HG02970 (cell line): Measurements from ENCODE around the gene MRGPRX4.
"Not testable (repeated sequence)": the region's sequence is repeated elsewhere in the genome, so short reads cannot be mapped to it uniquely, and the experiment has no call there.

Source experiments
- ATAC-seq: cut with Tn5 transposase; IDR thresholded peaks from one replicate; pipeline ENCODE4 v1.9.1; 2021; ENCODE audit warnings: mild to moderate bottlenecking, moderate library complexity, moderate number of reproducible peaks; ENCODE audit not compliant: unreplicated experiment, low FRiP score

MRGPRX4 gene

DNA sequence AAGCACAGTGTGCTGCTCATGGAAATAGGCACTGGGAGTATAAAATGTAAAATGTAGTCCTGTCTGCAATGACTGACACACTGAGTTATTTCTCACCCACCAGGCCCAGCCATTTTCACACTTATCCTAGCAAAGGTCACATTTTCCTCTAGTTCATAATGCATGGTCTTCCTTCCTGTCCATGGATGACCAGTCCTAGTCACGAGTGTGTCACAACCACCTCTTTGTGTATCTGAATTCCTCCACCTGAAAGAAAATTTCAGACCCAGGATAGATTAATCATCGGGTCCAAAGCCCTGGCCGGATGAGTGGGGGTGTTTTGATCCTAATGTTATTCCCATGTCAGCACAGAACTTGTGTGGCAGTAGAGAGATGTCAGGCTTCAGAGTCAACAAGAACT, at the start of gene MRGPRX4:
Gene MRGPRX4 (plus strand): TSS at position 172 of the 400 bp plus-strand sequence. CDS start 420 bp downstream, outside the sequence.
- no peak for ATAC-seq

DNA sequence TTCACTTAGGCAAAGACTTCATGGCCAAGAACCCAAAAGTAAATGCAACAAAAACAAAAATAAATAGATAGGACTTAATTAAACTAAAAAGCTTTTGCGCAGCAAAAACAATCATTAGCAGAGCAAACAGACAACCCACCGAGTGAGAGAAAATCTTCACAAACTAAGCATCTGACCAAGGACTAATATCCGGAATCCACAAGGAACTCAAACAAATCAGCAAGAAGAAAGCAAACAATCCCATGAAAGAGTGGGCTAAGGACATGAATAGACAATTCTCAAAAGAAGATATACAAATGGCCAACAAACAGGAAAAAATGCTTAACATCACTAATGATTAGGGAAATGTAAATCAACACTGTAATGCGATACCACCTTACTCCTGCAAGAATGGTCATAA, 41.5 kb upstream of the MRGPRX4 start:
- ATAC-seq: not testable (repeated sequence)

DNA sequence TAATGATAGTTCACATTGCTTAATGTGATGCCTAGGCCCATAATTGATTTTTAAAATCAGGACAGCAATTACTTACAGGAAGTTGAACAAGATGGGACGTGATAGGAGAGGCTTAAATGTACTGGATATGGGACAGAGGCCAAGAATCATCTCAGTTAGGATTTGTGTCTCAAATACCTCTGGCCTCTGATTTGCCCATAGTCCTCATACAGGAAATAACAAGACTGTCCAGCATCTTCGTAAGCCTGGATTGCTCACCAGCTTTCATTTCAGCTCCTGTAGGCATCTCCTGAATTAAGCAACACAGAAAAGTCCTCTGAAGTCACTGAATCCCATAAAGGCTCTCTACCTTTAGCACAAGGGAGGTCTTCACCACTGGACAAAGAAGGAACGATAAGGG, 40.3 kb upstream of the MRGPRX4 start, which contains the start of gene MRGPRX3:
Gene MRGPRX3 (plus strand): TSS at position 231 of the 400 bp plus-strand sequence. CDS start 4,632 bp downstream, outside the sequence.
- ATAC-seq: no peak

- ATAC-seq: no peak
Measured at GRCh38 chr11:18135308-18135707, 37.3 kb upstream of the MRGPRX4 start.

GRCh38 chr11:18137186-18137800, 35.3 kb upstream of the MRGPRX4 start:
- no peak for ATAC-seq

GRCh38 chr11:18140145-18140544, 32.5 kb upstream of the MRGPRX4 start:
- ATAC-seq: no peak

DNA sequence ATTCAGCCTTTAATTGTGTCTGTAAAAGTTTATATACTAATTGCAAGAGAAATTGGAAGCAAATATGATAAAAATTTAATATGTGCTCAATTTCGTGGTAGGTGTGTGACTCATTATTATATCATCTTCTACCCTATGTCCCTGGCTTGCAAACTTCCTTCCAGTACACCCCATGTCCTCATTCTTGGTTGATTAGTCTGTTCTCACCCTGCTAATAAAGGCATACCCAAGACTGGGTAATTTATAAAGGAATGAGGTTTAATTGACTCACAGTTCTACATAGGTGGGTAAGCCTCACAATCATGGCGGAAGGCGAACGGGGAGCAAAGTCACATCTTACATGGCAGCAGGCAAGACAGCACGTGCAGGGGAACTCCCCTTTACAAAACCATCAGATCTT, 28.4 kb upstream of the MRGPRX4 start:
- no peak for ATAC-seq

DNA sequence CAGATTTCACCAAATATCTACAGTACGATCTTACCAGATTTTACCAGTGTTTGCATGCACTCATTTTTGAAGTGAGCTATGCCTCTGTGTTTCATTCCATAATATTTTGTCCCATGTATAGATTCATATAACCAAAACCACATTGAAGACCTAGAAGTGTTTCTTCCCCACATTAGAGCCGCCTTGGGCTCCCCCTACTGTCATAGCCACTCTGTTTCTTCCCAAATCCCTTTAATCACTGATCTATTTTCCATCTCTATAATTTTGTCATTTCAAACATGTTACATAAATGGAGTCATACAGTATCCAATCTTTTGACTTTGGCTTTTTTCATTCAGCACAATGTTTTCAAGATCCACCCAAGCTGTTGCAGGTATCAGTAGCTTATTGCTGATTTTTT, 27.6 kb upstream of the MRGPRX4 start:
- ATAC-seq: no peak

DNA sequence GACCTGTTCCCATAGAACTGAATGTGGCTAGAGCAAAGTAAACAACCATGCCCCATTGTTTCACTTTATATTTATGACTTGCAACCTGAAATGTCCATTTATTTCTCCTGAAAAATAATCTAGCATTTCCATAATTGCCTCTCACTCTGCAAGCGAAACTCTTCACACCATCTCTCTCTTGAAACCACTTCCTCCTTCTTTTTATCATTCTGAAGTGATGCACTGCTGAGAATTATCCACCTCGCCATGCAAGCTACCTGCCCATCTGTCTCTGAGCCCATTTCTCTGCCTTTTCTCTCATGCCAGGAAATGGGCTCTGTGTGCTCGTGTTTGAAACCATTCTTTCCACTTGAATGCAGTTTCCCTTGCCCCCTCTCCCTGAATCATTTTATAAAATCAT, 26.8 kb upstream of the MRGPRX4 start:
- no peak for ATAC-seq

- ATAC-seq: no peak
Measured at GRCh38 chr11:18151581-18151980, 21.1 kb upstream of the MRGPRX4 start.

- ATAC-seq: no peak
Measured at GRCh38 chr11:18168372-18168771, 4.3 kb upstream of the MRGPRX4 start.

- ATAC-seq: no peak
Measured at GRCh38 chr11:18171377-18172000, 1.1 kb upstream of the MRGPRX4 start.

GRCh38 chr11:18173225-18173866, 709 bp downstream of the MRGPRX4 start:
- no peak for ATAC-seq

DNA sequence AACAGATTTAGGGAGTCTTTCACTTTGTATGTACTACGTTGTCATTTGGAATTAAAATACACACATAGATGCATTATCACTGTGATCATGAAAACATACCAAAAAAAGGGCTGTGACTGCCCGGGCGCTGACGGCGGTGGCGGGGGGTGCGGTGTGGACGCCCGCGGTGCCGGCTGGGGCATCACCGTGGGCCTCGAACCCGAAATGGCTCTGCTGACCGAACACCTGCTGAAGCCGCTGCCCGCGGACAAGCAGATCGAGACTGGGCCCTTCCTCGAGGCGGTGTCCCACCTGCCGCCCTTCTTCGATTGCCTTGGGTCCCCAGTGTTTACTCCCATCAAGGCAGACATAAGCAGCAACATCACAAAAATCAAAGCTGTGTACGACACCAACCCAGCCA, 16.2 kb downstream of the MRGPRX4 start:
- ATAC-seq: no peak

DNA sequence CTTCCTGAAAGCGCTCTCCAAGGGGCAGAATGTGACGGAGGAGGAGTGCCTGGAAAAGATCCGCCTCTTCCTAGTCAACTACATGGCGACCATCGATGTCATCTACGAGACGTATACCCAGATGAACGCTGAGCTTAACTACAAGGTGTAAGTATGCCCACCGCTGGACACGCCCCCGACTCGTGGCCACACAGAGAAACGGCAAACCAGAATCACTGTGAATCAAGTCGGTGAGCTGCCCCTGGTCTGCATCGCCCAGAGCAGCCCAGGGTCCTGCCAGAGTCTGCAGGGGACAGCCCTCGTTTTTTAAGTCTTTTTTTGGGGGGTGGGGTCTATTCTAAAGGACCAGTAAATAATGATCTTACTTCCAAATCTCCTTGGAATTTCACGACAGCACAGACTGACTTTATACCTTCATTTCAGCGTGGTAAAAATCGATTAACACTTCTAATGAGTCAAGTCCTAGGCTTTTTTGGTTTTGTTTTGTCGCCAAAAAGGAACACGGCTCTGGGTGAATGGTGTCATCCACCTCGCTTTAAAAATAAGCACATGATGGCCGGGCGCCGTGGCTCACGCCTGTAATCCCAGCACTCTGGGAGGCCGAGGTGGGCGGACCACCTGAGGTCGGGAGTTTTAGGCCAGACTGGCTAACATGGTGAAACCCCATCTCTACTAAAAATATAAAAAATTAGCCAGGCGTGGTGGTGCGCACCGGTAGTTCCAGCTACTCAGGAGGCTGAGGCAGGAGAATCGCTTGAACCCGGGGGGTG, 17.0 kb downstream of the MRGPRX4 start:
- not testable (repeated sequence) for ATAC-seq

DNA sequence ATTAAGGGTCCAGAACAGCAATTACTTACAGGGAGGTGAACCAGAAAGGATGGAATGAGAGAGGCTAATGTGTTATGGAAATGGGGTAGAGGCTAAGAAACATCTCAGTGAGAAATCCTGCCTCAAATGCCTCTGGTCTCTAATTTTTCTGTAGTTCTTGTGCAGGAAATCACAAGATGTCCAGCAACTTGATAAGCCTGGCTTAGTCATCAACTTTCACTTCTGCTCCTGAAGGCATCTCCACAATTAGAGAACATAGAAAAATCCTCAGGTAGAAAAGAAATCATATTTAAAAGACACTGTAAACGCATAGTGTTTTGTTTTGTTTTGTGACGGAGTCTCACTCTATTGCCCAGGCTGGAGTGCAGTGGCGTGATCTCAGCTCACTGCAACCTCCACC, 18.7 kb downstream of the MRGPRX4 start:
- ATAC-seq: no peak

- no peak for ATAC-seq
Measured at GRCh38 chr11:18193010-18193409, 20.4 kb downstream of the MRGPRX4 start.

DNA sequence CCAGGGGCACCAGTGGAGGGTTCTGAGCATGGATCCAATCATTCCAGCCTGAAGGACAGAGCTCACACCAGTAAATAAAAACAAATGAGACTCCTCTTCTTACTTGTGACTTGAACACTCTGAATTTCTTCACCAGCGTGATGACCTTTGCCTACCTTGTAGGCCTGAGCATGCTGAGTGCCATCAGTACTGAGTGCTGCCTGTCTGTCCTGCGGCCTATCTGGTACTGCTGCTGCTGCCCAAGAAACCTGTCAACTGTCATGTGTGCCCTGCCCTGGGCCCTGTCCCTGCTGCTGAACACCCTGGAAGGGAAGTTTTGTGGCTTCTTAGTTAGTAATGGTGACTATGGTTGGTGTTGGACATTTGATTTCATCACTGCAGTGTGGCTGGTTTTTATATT, 23.9 kb downstream of the MRGPRX4 start:
- ATAC-seq: no peak

- ATAC-seq: not testable (repeated sequence)
Measured at GRCh38 chr11:18197738-18198137, 25.1 kb downstream of the MRGPRX4 start.

GRCh38 chr11:18203723-18204122, 31.1 kb downstream of the MRGPRX4 start:
- no peak for ATAC-seq

DNA sequence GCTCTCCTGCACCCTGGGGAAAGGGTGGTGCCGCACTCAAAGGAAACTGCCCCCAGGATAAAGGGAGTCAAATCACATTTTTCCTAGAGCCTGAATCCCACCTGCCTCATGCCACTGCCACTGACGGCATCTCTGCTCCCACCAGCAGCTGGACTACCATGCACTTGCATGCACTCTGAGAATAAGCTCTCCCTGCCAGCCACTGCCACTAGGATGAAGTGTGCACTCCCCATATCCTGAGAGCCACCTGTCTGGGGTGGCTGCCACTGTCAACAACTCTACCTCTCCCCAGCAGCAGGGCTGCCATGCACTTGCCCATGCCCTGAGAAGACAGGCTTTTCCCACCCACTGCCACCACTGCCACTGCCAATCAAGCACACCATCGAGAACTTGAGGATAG, 31.6 kb downstream of the MRGPRX4 start:
- no peak for ATAC-seq
